Skeletal muscle satellite cell (primary cell): ENCODE data around the gene DNAJB2. TPM values are rescaled to one million over a fixed set of nuclear protein-coding genes. Genes with fewer than 3 reads are reported as not detected.

Experiments used
- H3K27me3 ChIP-seq: 2 replicates; pipeline ENCODE4 v1.7.0; 2013; ENCODE audit warnings: low read length; ENCODE audit not compliant: control insufficient read depth, insufficient read depth
- H3K36me3 ChIP-seq: 2 replicates; pipeline ENCODE4 v1.7.0; 2013; ENCODE audit warnings: mild to moderate bottlenecking, control low read depth, low read length; ENCODE audit not compliant: insufficient read depth
- H3K4me1 ChIP-seq: 2 replicates; pipeline ENCODE4 v1.7.0; 2013; ENCODE audit warnings: low read length; ENCODE audit not compliant: control insufficient read depth, insufficient read depth
- H3K4me2 ChIP-seq: 2 replicates; pipeline ENCODE4 v1.7.0; 2013; ENCODE audit warnings: mild to moderate bottlenecking, low read length
- H3K4me3 ChIP-seq: 2 replicates; pipeline ENCODE4 v1.7.0; 2013; ENCODE audit warnings: low read length
- H3K9ac ChIP-seq: 2 replicates; pipeline ENCODE4 v1.7.0; 2013; ENCODE audit warnings: mild to moderate bottlenecking, low read depth, low read length, moderate library complexity
- H3K9me3 ChIP-seq: replicated peaks from 2 replicates; pipeline ENCODE4 v1.7.0; 2013; ENCODE audit warnings: mild to moderate bottlenecking, control low read depth, low read length
- small RNA-seq: library from RNA; depleted of rRNA; stranded (forward); fragments of <200 nt; gene quantifications from one replicate; pipeline ENCODE3, GENCODE V24; 2012

The DNAJB2 gene

GRCh38 chr2:219334076-219334475, 54.9 kb downstream of the DNAJB2 start:
- Histone ChIP-seq H3K4me1 (no peaks in the 10 kb centered on the region), H3K4me2 (no peak overlapping the region), H3K9ac (no peak overlapping the region), H3K4me3 (no peak overlapping the region), H3K9me3 (no peaks in the 10 kb centered on the region), H3K27me3 (peaks cover 84% of the 10 kb centered on the region), H3K36me3 (no peaks in the 10 kb centered on the region)

GRCh38 chr2:219335373-219335786, 56.2 kb downstream of the DNAJB2 start:
- Histone ChIP-seq H3K36me3 (no peaks in the 10 kb centered on the region), H3K9me3 (no peaks in the 10 kb centered on the region), H3K4me1 (no peaks in the 10 kb centered on the region), H3K9ac (no peak overlapping the region), H3K4me2 (no peak overlapping the region), H3K27me3 (peaks cover 77% of the 10 kb centered on the region), H3K4me3 (no peak overlapping the region)

Small RNAs within 50 kb of the gene (small RNA-seq; reads per million reads assigned to genes)
- not detected for gene MIR153-1
